SK-N-SH (cell line): ENCODE results near the gene KCNA1.

Experiments used
- EP300 ChIP-seq, 2 experiments: IDR thresholded peaks; 2 replicates each; pipeline versions ENCODE4 v1.4.0 to v1.6.1; 2012; ENCODE audit warnings: borderline replicate concordance in 1 of 2, low read depth in 1 of 2, low read length in 1 of 2
- FOXJ3 ChIP-seq: sonication (generic); formaldehyde crosslinking; IDR thresholded peaks from 2 replicates; pipeline ENCODE4 v1.5.1; 2020; ENCODE audit warnings: mild to moderate bottlenecking, missing genetic modification reagents
- GABPA ChIP-seq: IDR thresholded peaks from 2 replicates; pipeline ENCODE4 v1.4.0; 2012; ENCODE audit warnings: low read depth, mild to moderate bottlenecking
- JUND ChIP-seq: IDR thresholded peaks from 2 replicates; pipeline ENCODE4 v1.4.0; 2012
- POLR2AphosphoS5 ChIP-seq: IDR thresholded peaks from 2 replicates; pipeline ENCODE4 v1.6.1; 2012; ENCODE audit warnings: low read depth, low read length
- RAD21 ChIP-seq: IDR thresholded peaks from 2 replicates; pipeline ENCODE4 v1.6.1; 2012; ENCODE audit warnings: mild to moderate bottlenecking, low read length
- TF ChIP-seq, protein P1 (sequence below): fragments of 200-600 bp; sonication (generic); IDR thresholded peaks from 2 replicates; pipeline ENCODE4 v1.6.1; 2017; ENCODE audit warnings: antibody characterized with exemption, mild to moderate bottlenecking, moderate library complexity
- TF ChIP-seq, protein P2 (sequence below): IDR thresholded peaks from 2 replicates; pipeline ENCODE4 v1.4.0; 2012; ENCODE audit warnings: low read depth

DNA sequence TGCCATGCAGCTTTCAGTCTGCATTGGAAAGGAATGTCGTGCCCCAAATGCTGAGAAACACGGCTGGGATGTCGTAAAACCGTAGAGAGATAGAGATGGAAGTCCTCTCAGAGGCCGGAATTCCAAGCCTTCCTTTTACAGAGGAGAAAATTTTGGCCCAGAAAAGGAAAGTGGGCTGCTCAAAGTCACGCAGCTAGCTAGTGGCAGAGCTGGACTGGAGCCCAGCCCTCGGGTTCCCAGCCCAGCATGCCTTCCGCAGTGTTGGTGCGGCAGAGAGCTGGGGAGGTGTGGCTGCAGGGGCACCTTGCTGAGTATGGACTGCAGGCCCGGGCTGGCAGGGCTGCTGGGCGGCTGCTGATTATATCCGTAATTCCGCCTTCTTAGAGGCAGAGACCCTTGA lies 50.3 kb downstream of the KCNA1 start:
- TF ChIP-seq RAD21: no peak
- no peak for TF ChIP-seq GABPA
- TF ChIP-seq EP300 (IDR thresholded peaks at IDR 0.05; ENCODE audit: borderline replicate concordance in 1 of 2, low read depth in 1 of 2, low read length in 1 of 2): no peak
- TF ChIP-seq, protein P1, sequence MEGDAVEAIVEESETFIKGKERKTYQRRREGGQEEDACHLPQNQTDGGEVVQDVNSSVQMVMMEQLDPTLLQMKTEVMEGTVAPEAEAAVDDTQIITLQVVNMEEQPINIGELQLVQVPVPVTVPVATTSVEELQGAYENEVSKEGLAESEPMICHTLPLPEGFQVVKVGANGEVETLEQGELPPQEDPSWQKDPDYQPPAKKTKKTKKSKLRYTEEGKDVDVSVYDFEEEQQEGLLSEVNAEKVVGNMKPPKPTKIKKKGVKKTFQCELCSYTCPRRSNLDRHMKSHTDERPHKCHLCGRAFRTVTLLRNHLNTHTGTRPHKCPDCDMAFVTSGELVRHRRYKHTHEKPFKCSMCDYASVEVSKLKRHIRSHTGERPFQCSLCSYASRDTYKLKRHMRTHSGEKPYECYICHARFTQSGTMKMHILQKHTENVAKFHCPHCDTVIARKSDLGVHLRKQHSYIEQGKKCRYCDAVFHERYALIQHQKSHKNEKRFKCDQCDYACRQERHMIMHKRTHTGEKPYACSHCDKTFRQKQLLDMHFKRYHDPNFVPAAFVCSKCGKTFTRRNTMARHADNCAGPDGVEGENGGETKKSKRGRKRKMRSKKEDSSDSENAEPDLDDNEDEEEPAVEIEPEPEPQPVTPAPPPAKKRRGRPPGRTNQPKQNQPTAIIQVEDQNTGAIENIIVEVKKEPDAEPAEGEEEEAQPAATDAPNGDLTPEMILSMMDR: no peak
- no peak for TF ChIP-seq JUND
- TF ChIP-seq FOXJ3 (CRISPR knock-in tag): no peak
- TF ChIP-seq, protein P2, sequence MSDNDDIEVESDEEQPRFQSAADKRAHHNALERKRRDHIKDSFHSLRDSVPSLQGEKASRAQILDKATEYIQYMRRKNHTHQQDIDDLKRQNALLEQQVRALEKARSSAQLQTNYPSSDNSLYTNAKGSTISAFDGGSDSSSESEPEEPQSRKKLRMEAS: no peak
- no peak for TF ChIP-seq POLR2AphosphoS5
